HEK293 (cell line): ENCODE data around the gene EBLN1.
A peak's percentile ranks its signal among the peaks of the same experiment; 100 is the strongest.

ENCODE experiments used
- GFI1B ChIP-seq: fragments of 450-650 bp; formaldehyde crosslinking; IDR thresholded peaks from 2 replicates; pipeline ENCODE4 v1.5.1; 2016; ENCODE audit warnings: missing biosample characterization, missing genetic modification characterization
- HOXC10 ChIP-seq: sonication (generic); formaldehyde crosslinking; IDR thresholded peaks from 2 replicates; pipeline ENCODE4 v1.8.1; 2023; ENCODE audit warnings: mild to moderate bottlenecking, missing genetic modification reagents
- HOXD13 ChIP-seq: sonication (generic); formaldehyde crosslinking; IDR thresholded peaks from 2 replicates; pipeline ENCODE4 v1.8.0; 2022; ENCODE audit warnings: missing genetic modification reagents, borderline replicate concordance
- MYNN ChIP-seq: fragments of 450-650 bp; formaldehyde crosslinking; IDR thresholded peaks from 2 replicates; pipeline ENCODE4 v1.5.1; 2016; ENCODE audit warnings: missing biosample characterization, missing genetic modification characterization, borderline replicate concordance
- OVOL3 ChIP-seq: fragments of 450-650 bp; formaldehyde crosslinking; IDR thresholded peaks from 2 replicates; pipeline ENCODE4 v1.5.1; 2016; ENCODE audit warnings: missing biosample characterization, missing genetic modification characterization
- SETDB1 ChIP-seq: IDR thresholded peaks from one replicate; pipeline ENCODE4 v1.6.1; 2017; ENCODE audit warnings: mild to moderate bottlenecking, low read length, moderate library complexity, mixed read lengths; ENCODE audit not compliant: insufficient read length
- ZFP3 ChIP-seq: fragments of 450-650 bp; formaldehyde crosslinking; IDR thresholded peaks from 2 replicates; pipeline ENCODE4 v1.5.1; 2016; ENCODE audit warnings: low read depth, missing biosample characterization, missing genetic modification characterization
- ZNF121 ChIP-seq: fragments of 450-650 bp; formaldehyde crosslinking; IDR thresholded peaks from 2 replicates; pipeline ENCODE4 v1.5.1; 2016; ENCODE audit warnings: missing biosample characterization, missing genetic modification characterization
- ZNF132 ChIP-seq: fragments of 450-650 bp; formaldehyde crosslinking; IDR thresholded peaks from 2 replicates; pipeline ENCODE4 v1.5.1; 2017; ENCODE audit warnings: missing biosample characterization, missing genetic modification characterization, borderline replicate concordance
- ZNF169 ChIP-seq: fragments of 450-650 bp; formaldehyde crosslinking; IDR thresholded peaks from 2 replicates; pipeline ENCODE4 v1.5.1; 2016; ENCODE audit warnings: missing biosample characterization, missing genetic modification characterization
- ZNF2 ChIP-seq: fragments of 450-650 bp; formaldehyde crosslinking; IDR thresholded peaks from 2 replicates; pipeline ENCODE4 v1.5.1; 2016; ENCODE audit warnings: missing biosample characterization, missing genetic modification characterization
- ZNF223 ChIP-seq: fragments of 450-650 bp; formaldehyde crosslinking; IDR thresholded peaks from 2 replicates; pipeline ENCODE4 v1.5.1; 2016; ENCODE audit warnings: missing biosample characterization, missing genetic modification characterization
- ZNF266 ChIP-seq: fragments of 450-650 bp; formaldehyde crosslinking; IDR thresholded peaks from 2 replicates; pipeline ENCODE4 v1.5.1; 2016; ENCODE audit warnings: missing biosample characterization, missing genetic modification characterization, low read depth
- ZNF341 ChIP-seq: fragments of 450-650 bp; formaldehyde crosslinking; IDR thresholded peaks from 2 replicates; pipeline ENCODE4; 2016; ENCODE audit warnings: low read depth, missing biosample characterization, missing genetic modification characterization
- ZNF354C ChIP-seq: fragments of 450-650 bp; formaldehyde crosslinking; IDR thresholded peaks from 2 replicates; pipeline ENCODE4 v1.5.1; 2016; ENCODE audit warnings: missing biosample characterization, missing genetic modification characterization, low read depth, borderline replicate concordance
- ZNF473 ChIP-seq: fragments of 450-650 bp; formaldehyde crosslinking; IDR thresholded peaks from 2 replicates; pipeline ENCODE4 v1.5.1; 2017; ENCODE audit warnings: missing biosample characterization, missing genetic modification characterization
- ZNF654 ChIP-seq: fragments of 450-650 bp; formaldehyde crosslinking; IDR thresholded peaks from 2 replicates; pipeline ENCODE4 v1.5.1; 2016; ENCODE audit warnings: low read depth, missing biosample characterization, missing genetic modification characterization
- ZNF677 ChIP-seq: fragments of 450-650 bp; IDR thresholded peaks from 2 replicates; pipeline ENCODE4 v1.5.0; 2018; ENCODE audit warnings: missing biosample characterization, mild to moderate bottlenecking, missing genetic modification characterization, moderate library complexity
- ZNF747 ChIP-seq: fragments of 450-650 bp; formaldehyde crosslinking; IDR thresholded peaks from 2 replicates; pipeline ENCODE4 v1.5.1; 2016; ENCODE audit warnings: missing biosample characterization, missing genetic modification characterization
- ZNF76 ChIP-seq: fragments of 450-650 bp; formaldehyde crosslinking; IDR thresholded peaks from 2 replicates; pipeline ENCODE4; 2016; ENCODE audit warnings: low read depth, missing biosample characterization, missing genetic modification characterization, borderline replicate concordance
- ZNF791 ChIP-seq: fragments of 450-650 bp; formaldehyde crosslinking; IDR thresholded peaks from 2 replicates; pipeline ENCODE4 v1.5.1; 2016; ENCODE audit warnings: missing biosample characterization, missing genetic modification characterization
- TF ChIP-seq, protein P1 (sequence below): fragments of 450-650 bp; IDR thresholded peaks from 2 replicates; pipeline ENCODE4 v1.5.1; 2018; ENCODE audit warnings: missing biosample characterization, missing genetic modification characterization
- TF ChIP-seq, protein P2 (sequence below): fragments of 450-650 bp; formaldehyde crosslinking; IDR thresholded peaks from 2 replicates; pipeline ENCODE4 v1.5.1; 2016; ENCODE audit warnings: missing biosample characterization, missing genetic modification characterization, low read depth
- TF ChIP-seq, protein P3 (sequence below): fragments of 450-650 bp; formaldehyde crosslinking; IDR thresholded peaks from 2 replicates; pipeline ENCODE4 v1.5.1; 2016; ENCODE audit warnings: missing biosample characterization, missing genetic modification characterization
- TF ChIP-seq, protein P4 (sequence below): sonication (generic); formaldehyde crosslinking; IDR thresholded peaks from 2 replicates; pipeline ENCODE4 v1.8.1; 2022; ENCODE audit warnings: mild to moderate bottlenecking, moderate library complexity, missing genetic modification reagents
- TF ChIP-seq, protein P5 (sequence below): fragments of 450-650 bp; formaldehyde crosslinking; IDR thresholded peaks from 2 replicates; pipeline ENCODE4 v1.5.1; 2017; ENCODE audit warnings: missing biosample characterization, missing genetic modification characterization
- TF ChIP-seq, protein P6 (sequence below): fragments of 450-650 bp; formaldehyde crosslinking; IDR thresholded peaks from 2 replicates; pipeline ENCODE4 v1.5.1; 2016; ENCODE audit warnings: missing biosample characterization, missing genetic modification characterization, borderline replicate concordance

Gene EBLN1

DNA sequence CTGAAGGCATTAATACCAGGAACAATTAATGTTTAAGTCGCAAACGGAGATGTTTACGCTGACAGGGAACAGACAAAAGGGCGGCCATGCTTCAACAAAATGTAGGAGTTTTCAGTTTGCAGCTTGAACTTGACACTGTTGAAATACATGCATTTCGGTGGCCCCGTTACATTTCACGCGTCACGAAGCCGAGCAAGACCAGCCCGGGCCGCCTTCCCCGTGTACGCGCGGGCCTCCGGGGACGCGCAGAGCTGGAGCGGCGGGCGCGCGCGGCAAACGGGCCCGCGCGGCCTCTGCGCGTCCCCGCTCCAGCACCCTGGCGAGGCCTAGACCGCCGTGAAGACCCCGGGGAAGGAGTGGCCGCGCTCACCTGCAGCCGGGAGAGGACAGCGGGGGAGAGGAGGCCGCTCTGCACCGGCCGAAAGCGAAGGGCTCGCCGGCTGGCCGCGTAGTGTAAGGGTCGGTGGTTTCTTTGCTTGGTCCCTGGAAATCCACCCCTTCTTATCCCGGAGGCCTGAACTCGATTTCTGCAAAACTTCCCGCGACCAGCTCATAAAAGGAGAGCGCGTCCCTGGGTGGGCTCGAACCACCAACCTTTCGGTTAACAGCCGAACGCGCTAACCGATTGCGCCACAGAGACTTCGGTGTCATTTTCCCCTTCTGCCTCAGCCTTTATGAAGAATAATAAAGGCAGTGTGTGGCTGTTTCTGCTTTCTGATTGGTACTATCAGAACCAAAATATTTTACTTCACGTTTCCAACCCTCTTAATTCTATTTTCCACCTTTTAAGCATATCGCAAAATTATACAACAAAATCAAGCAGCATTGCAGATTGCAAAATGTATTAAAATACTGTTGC, 11.4 kb upstream of the EBLN1 start (continued):
- TF ChIP-seq, protein P1, sequence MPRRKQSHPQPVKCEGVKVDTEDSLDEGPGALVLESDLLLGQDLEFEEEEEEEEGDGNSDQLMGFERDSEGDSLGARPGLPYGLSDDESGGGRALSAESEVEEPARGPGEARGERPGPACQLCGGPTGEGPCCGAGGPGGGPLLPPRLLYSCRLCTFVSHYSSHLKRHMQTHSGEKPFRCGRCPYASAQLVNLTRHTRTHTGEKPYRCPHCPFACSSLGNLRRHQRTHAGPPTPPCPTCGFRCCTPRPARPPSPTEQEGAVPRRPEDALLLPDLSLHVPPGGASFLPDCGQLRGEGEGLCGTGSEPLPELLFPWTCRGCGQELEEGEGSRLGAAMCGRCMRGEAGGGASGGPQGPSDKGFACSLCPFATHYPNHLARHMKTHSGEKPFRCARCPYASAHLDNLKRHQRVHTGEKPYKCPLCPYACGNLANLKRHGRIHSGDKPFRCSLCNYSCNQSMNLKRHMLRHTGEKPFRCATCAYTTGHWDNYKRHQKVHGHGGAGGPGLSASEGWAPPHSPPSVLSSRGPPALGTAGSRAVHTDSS, result peak; percentile 52; the same call in 1 of the 2 replicates
- TF ChIP-seq ZNF169 (tag by site-specific recombination) (no peak), ZNF223 (tag by site-specific recombination) (no peak; the same call in 1 of the 2 replicates), MYNN (tag by site-specific recombination) (no peak), ZNF2 (tag by site-specific recombination) (peak; percentile 98), ZNF747 (tag by site-specific recombination) (no peak), ZNF132 (tag by site-specific recombination) (no peak), ZNF341 (peak; percentile 41; the same call in 1 of the 2 replicates), OVOL3 (tag by site-specific recombination) (peak; percentile 42), ZNF354C (0 out of 2 replicates have a peak, but pooled peaks have one; percentile 23), SETDB1 (no peak), ZNF121 (tag by site-specific recombination) (no peak), HOXC10 (CRISPR knock-in tag) (0 out of 2 replicates have a peak, but pooled peaks have one; percentile 53), GFI1B (tag by site-specific recombination) (peak; percentile 73; the same call in 1 of the 2 replicates), ZNF654 (peak; percentile 9; the same call in 1 of the 2 replicates), ZFP3 (0 out of 2 replicates have a peak, but pooled peaks have one; percentile 22), ZNF76 (peak; percentile 77), ZNF266 (no peak), ZNF677 (tag by site-specific recombination) (no peak), ZNF473 (tag by site-specific recombination) (no peak), ZNF791 (tag by site-specific recombination) (no peak), HOXD13 (peak; percentile 38; the same call in 1 of the 2 replicates)
- TF ChIP-seq, protein P2, sequence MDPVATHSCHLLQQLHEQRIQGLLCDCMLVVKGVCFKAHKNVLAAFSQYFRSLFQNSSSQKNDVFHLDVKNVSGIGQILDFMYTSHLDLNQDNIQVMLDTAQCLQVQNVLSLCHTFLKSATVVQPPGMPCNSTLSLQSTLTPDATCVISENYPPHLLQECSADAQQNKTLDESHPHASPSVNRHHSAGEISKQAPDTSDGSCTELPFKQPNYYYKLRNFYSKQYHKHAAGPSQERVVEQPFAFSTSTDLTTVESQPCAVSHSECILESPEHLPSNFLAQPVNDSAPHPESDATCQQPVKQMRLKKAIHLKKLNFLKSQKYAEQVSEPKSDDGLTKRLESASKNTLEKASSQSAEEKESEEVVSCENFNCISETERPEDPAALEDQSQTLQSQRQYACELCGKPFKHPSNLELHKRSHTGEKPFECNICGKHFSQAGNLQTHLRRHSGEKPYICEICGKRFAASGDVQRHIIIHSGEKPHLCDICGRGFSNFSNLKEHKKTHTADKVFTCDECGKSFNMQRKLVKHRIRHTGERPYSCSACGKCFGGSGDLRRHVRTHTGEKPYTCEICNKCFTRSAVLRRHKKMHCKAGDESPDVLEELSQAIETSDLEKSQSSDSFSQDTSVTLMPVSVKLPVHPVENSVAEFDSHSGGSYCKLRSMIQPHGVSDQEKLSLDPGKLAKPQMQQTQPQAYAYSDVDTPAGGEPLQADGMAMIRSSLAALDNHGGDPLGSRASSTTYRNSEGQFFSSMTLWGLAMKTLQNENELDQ (tag by site-specific recombination), result no peak
- TF ChIP-seq, protein P3, sequence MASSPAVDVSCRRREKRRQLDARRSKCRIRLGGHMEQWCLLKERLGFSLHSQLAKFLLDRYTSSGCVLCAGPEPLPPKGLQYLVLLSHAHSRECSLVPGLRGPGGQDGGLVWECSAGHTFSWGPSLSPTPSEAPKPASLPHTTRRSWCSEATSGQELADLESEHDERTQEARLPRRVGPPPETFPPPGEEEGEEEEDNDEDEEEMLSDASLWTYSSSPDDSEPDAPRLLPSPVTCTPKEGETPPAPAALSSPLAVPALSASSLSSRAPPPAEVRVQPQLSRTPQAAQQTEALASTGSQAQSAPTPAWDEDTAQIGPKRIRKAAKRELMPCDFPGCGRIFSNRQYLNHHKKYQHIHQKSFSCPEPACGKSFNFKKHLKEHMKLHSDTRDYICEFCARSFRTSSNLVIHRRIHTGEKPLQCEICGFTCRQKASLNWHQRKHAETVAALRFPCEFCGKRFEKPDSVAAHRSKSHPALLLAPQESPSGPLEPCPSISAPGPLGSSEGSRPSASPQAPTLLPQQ (tag by site-specific recombination), result peak; percentile 84
- TF ChIP-seq, protein P4, sequence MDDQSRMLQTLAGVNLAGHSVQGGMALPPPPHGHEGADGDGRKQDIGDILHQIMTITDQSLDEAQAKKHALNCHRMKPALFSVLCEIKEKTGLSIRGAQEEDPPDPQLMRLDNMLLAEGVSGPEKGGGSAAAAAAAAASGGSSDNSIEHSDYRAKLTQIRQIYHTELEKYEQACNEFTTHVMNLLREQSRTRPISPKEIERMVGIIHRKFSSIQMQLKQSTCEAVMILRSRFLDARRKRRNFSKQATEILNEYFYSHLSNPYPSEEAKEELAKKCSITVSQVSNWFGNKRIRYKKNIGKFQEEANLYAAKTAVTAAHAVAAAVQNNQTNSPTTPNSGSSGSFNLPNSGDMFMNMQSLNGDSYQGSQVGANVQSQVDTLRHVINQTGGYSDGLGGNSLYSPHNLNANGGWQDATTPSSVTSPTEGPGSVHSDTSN, result 0 out of 2 replicates have a peak, but pooled peaks have one; percentile 45
- TF ChIP-seq, protein P5, sequence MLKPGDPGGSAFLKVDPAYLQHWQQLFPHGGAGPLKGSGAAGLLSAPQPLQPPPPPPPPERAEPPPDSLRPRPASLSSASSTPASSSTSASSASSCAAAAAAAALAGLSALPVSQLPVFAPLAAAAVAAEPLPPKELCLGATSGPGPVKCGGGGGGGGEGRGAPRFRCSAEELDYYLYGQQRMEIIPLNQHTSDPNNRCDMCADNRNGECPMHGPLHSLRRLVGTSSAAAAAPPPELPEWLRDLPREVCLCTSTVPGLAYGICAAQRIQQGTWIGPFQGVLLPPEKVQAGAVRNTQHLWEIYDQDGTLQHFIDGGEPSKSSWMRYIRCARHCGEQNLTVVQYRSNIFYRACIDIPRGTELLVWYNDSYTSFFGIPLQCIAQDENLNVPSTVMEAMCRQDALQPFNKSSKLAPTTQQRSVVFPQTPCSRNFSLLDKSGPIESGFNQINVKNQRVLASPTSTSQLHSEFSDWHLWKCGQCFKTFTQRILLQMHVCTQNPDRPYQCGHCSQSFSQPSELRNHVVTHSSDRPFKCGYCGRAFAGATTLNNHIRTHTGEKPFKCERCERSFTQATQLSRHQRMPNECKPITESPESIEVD, result no peak
- TF ChIP-seq, protein P6, sequence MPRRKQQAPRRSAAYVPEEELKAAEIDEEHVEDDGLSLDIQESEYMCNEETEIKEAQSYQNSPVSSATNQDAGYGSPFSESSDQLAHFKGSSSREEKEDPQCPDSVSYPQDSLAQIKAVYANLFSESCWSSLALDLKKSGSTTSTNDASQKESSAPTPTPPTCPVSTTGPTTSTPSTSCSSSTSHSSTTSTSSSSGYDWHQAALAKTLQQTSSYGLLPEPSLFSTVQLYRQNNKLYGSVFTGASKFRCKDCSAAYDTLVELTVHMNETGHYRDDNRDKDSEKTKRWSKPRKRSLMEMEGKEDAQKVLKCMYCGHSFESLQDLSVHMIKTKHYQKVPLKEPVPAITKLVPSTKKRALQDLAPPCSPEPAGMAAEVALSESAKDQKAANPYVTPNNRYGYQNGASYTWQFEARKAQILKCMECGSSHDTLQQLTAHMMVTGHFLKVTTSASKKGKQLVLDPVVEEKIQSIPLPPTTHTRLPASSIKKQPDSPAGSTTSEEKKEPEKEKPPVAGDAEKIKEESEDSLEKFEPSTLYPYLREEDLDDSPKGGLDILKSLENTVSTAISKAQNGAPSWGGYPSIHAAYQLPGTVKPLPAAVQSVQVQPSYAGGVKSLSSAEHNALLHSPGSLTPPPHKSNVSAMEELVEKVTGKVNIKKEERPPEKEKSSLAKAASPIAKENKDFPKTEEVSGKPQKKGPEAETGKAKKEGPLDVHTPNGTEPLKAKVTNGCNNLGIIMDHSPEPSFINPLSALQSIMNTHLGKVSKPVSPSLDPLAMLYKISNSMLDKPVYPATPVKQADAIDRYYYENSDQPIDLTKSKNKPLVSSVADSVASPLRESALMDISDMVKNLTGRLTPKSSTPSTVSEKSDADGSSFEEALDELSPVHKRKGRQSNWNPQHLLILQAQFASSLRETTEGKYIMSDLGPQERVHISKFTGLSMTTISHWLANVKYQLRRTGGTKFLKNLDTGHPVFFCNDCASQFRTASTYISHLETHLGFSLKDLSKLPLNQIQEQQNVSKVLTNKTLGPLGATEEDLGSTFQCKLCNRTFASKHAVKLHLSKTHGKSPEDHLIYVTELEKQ, result peak; percentile 67; the same call in 1 of the 2 replicates
